SK-N-MC (cell line): ENCODE results near the gene FAM184A.

Experiments
- EZH2 ChIP-seq: fragments of 200-600 bp; sonication (generic); IDR thresholded peaks from one replicate; pipeline ENCODE4 v1.6.1; 2017; ENCODE audit warnings: antibody characterized with exemption
- FOXP2 ChIP-seq: optimal IDR thresholded peaks from 2 replicates; pipeline ENCODE3; 2011; ENCODE audit warnings: mild to moderate bottlenecking, moderate library complexity; ENCODE audit not compliant: insufficient read depth; ENCODE audit errors: extremely low read length, control extremely low read depth
- POLR2AphosphoS5 ChIP-seq: IDR thresholded peaks from 2 replicates; pipeline ENCODE4 v1.6.1; 2012; ENCODE audit warnings: mild to moderate bottlenecking, low read depth, low read length, borderline replicate concordance

GRCh38 chr6:119006974-119007373 lies 71.5 kb downstream of the FAM184A start:
- TF ChIP-seq EZH2 (no peak), POLR2AphosphoS5 (no peak), FOXP2 (no peak)
